H9 (cell line): ENCODE data around the gene LRRFIP1. TPM values are rescaled to one million over a fixed set of nuclear protein-coding genes. Genes with fewer than 3 reads are reported as not detected.

Experiments
- DNase-seq: peaks from one replicate; pipeline ENCODE4 v3.0.0-alpha.2; 2017
- H2AFZ ChIP-seq: one replicate; pipeline ENCODE4 v1.6.1; 2013; ENCODE audit warnings: mild to moderate bottlenecking, low read length, control low read depth, moderate library complexity
- H2AK5ac ChIP-seq: 2 replicates; pipeline ENCODE4 v1.6.1; 2013; ENCODE audit warnings: low read length, control low read depth, mixed read lengths; ENCODE audit not compliant: insufficient read length
- H2BK120ac ChIP-seq: one replicate; pipeline ENCODE4 v1.6.1; 2013; ENCODE audit warnings: low read depth, mild to moderate bottlenecking, low read length, control low read depth, inconsistent platforms; ENCODE audit not compliant: poor library complexity, severe bottlenecking
- H2BK12ac ChIP-seq: 2 replicates; pipeline ENCODE4 v1.6.1; 2013; ENCODE audit warnings: low read length, control low read depth, mixed read lengths, low read depth; ENCODE audit not compliant: insufficient read length
- H2BK15ac ChIP-seq: 2 replicates; pipeline ENCODE4 v1.6.1; 2013; ENCODE audit warnings: low read depth, low read length, control low read depth
- H2BK20ac ChIP-seq: one replicate; pipeline ENCODE4 v1.6.1; 2013; ENCODE audit warnings: low read depth, mild to moderate bottlenecking, low read length, control low read depth, inconsistent platforms; ENCODE audit not compliant: poor library complexity, severe bottlenecking
- H2BK5ac ChIP-seq: 2 replicates; pipeline ENCODE4 v1.6.1; 2013; ENCODE audit warnings: low read length, control low read depth, mixed read lengths; ENCODE audit not compliant: insufficient read length
- H3K14ac ChIP-seq: 2 replicates; pipeline ENCODE4 v1.6.1; 2013; ENCODE audit warnings: low read length, control low read depth; ENCODE audit not compliant: insufficient read depth
- H3K18ac ChIP-seq: 2 replicates; pipeline ENCODE4 v1.6.1; 2013; ENCODE audit warnings: low read depth, mild to moderate bottlenecking, mixed read lengths, low read length, control low read depth; ENCODE audit not compliant: insufficient read length
- H3K23ac ChIP-seq: 2 replicates; pipeline ENCODE4 v1.6.1; 2013; ENCODE audit warnings: low read length, control low read depth, mixed read lengths, low read depth; ENCODE audit not compliant: insufficient read length
- H3K23me2 ChIP-seq: 2 replicates; pipeline ENCODE4 v1.6.1; 2013; ENCODE audit warnings: low read depth, mild to moderate bottlenecking, mixed read lengths, low read length, control low read depth; ENCODE audit not compliant: insufficient read length, poor library complexity, severe bottlenecking
- H3K27ac ChIP-seq: 2 replicates; pipeline ENCODE4 v1.5.1; 2013; ENCODE audit warnings: low read length, control low read depth, mixed read lengths, low read depth; ENCODE audit not compliant: insufficient read length
- H3K27me3 ChIP-seq: 2 replicates; pipeline ENCODE4 v1.6.1; 2013; ENCODE audit warnings: low read length, control low read depth, inconsistent platforms; ENCODE audit not compliant: insufficient read depth
- H3K4ac ChIP-seq: 2 replicates; pipeline ENCODE4 v1.6.1; 2013; ENCODE audit warnings: low read depth, mild to moderate bottlenecking, control low read depth, inconsistent platforms, low read length, moderate library complexity
- H3K4me1 ChIP-seq: 2 replicates; pipeline ENCODE4 v1.6.1; 2013; ENCODE audit warnings: low read length, control low read depth, inconsistent platforms; ENCODE audit not compliant: insufficient read depth
- H3K4me2 ChIP-seq: 2 replicates; pipeline ENCODE4 v1.6.1; 2013; ENCODE audit warnings: low read length, control low read depth, mixed read lengths; ENCODE audit not compliant: insufficient read length, insufficient read depth
- H3K56ac ChIP-seq: 2 replicates; pipeline ENCODE4 v1.6.1; 2013; ENCODE audit warnings: low read depth, mild to moderate bottlenecking, mixed read lengths, low read length, control low read depth; ENCODE audit not compliant: insufficient read length
- H3K79me1 ChIP-seq: 2 replicates; pipeline ENCODE4 v1.6.1; 2013; ENCODE audit warnings: low read depth, mild to moderate bottlenecking, moderate library complexity, low read length, control low read depth, inconsistent platforms; ENCODE audit not compliant: insufficient read depth, poor library complexity, severe bottlenecking
- H3K79me2 ChIP-seq: 2 replicates; pipeline ENCODE4 v1.6.1; 2013; ENCODE audit warnings: low read length, control low read depth, inconsistent platforms; ENCODE audit not compliant: insufficient read depth
- H3K9ac ChIP-seq: 2 replicates; pipeline ENCODE4 v1.6.1; 2013; ENCODE audit warnings: low read length, control low read depth, mixed read lengths; ENCODE audit not compliant: insufficient read length; ENCODE audit errors: extremely low read depth
- H3K9me3 ChIP-seq: one replicate; pipeline ENCODE4 v1.6.1; 2013; ENCODE audit warnings: low read depth, low read length, inconsistent platforms; ENCODE audit not compliant: control insufficient read depth
- H3T11ph ChIP-seq: one replicate; pipeline ENCODE4 v1.6.1; 2013; ENCODE audit warnings: mild to moderate bottlenecking, low read length, control low read depth, inconsistent platforms
- H4K20me1 ChIP-seq: one replicate; pipeline ENCODE4 v1.6.1; 2013; ENCODE audit not compliant: control insufficient read depth, insufficient read length, insufficient read depth
- H4K5ac ChIP-seq: 2 replicates; pipeline ENCODE4 v1.6.1; 2013; ENCODE audit warnings: low read depth, mild to moderate bottlenecking, mixed read lengths, low read length, control low read depth; ENCODE audit not compliant: insufficient read length
- H4K8ac ChIP-seq: replicated peaks from 2 replicates; pipeline ENCODE4 v1.6.1; 2013; ENCODE audit warnings: low read length, control low read depth, mixed read lengths, low read depth; ENCODE audit not compliant: insufficient read length
- H4K91ac ChIP-seq: 2 replicates; pipeline ENCODE4 v1.6.1; 2013; ENCODE audit warnings: low read depth, mild to moderate bottlenecking, moderate library complexity, mixed read lengths, low read length, control low read depth; ENCODE audit not compliant: insufficient read length
- H3K27ac Mint-ChIP-seq, 3 experiments: 2 replicates in 2 of 3; 3 replicates in 1 of 3; pipeline ENCODE4 v1.8.0; 2020 to 2021; ENCODE audit warnings: mixed read lengths in 3 of 3, mild to moderate bottlenecking in 1 of 3, moderate library complexity in 1 of 3
- H3K27me3 Mint-ChIP-seq: 2 replicates; pipeline ENCODE4 v1.8.0; 2021; ENCODE audit warnings: low read depth, mild to moderate bottlenecking, moderate library complexity, mixed read lengths
- H3K36me3 Mint-ChIP-seq, 3 experiments: 2 replicates in 2 of 3; 3 replicates in 1 of 3; pipeline ENCODE4 v1.8.0; 2020 to 2021; ENCODE audit warnings: low read depth in 3 of 3, mixed read lengths in 3 of 3; ENCODE audit not compliant: insufficient read depth in 1 of 3
- H3K4me1 Mint-ChIP-seq, 2 experiments: 2 replicates each; pipeline ENCODE4 v1.8.0; 2020; ENCODE audit warnings: mixed read lengths in 2 of 2
- H3K4me3 Mint-ChIP-seq, 2 experiments: 2 replicates in 1 of 2; 3 replicates in 1 of 2; pipeline ENCODE4 v1.8.0; 2020 to 2021; ENCODE audit warnings: mild to moderate bottlenecking in 2 of 2, mixed read lengths in 2 of 2, moderate library complexity in 1 of 2
- H3K9me3 Mint-ChIP-seq, 2 experiments: 2 replicates in 1 of 2; 3 replicates in 1 of 2; pipeline ENCODE4 v1.8.0; 2020; ENCODE audit warnings: mild to moderate bottlenecking in 2 of 2, mixed read lengths in 2 of 2, moderate library complexity in 1 of 2
- WGBS: extraction: QIAGEN DNeasy Blood & Tissue Kit; methylation state at CpG from one replicate; pipeline ENCODE4 v1.1.7; 2013; ENCODE audit warnings: missing lambda C conversion rate, low lambda C conversion rate, mixed read lengths; ENCODE audit not compliant: insufficient read length; ENCODE audit errors: extremely low coverage; 5-methylcytosine and 5-hydroxymethylcytosine counted together
- total RNA-seq: library from RNA; stranded (reverse); gene quantifications from 2 replicates; pipeline ENCODE4 v1.2.1, GENCODE V29; 2021
- TF ChIP-seq, protein P1 (sequence below): fragments of 200-600 bp; sonication (generic); conservative IDR thresholded peaks from 3 replicates; pipeline ENCODE4 v1.8.0; 2021; ENCODE audit warnings: antibody characterized with exemption, mild to moderate bottlenecking

Gene LRRFIP1
- total RNA-seq, 1 experiment from 2014 or later: 38.5 TPM

DNA sequence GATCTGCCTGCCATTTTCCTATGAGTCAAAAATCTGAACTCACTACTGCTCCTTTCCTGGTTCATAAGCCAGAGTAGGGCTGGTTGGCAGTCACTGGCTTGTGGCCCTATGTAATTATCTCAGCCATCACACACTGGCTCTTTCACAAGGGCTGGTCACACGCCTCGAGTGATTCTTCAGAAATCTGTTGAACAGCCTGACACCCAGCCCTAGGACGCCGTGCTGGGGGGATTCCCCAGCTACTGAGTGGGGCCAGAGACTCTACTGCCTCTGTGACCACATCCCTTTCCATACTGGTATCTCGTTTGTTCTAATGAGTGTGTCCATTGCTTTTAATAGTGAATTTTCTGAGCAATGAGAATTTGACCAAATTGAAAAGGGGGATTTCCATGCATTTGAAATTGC lies 125.4 kb downstream of the LRRFIP1 start:
- Histone ChIP-seq H3K27ac (no peak overlapping the region), H3T11ph (no peak overlapping the region), H4K5ac (no peak overlapping the region), H2BK15ac (no peak overlapping the region), H3K23ac (no peak overlapping the region), H3K14ac (no peak overlapping the region), H2AFZ (no peak overlapping the region), H4K8ac (no peak overlapping the region), H4K91ac (no peak overlapping the region), H2BK20ac (no peak overlapping the region), H3K9me3 (no peaks in the 10 kb centered on the region), H3K4ac (no peak overlapping the region), H2AK5ac (no peak overlapping the region), H3K27me3 (no peaks in the 10 kb centered on the region), H3K4me1 (no peaks in the 10 kb centered on the region), H2BK5ac (no peak overlapping the region), H3K9ac (no peak overlapping the region), H2BK120ac (no peak overlapping the region), H3K79me2 (no peaks in the 10 kb centered on the region), H2BK12ac (no peak overlapping the region), H3K79me1 (no peaks in the 10 kb centered on the region), H4K20me1 (no peaks in the 10 kb centered on the region), H3K23me2 (no peaks in the 10 kb centered on the region), H3K18ac (no peak overlapping the region), H3K56ac (no peak overlapping the region), H3K4me2 (no peak overlapping the region)
- Mint-ChIP-seq H3K4me3 (no peak overlapping the region), H3K4me1 (no peaks in the 10 kb centered on the region; a peak in 1 of 4 replicates), H3K36me3 (peaks cover 32 to 67% (median 65%) of the 10 kb centered on the region in 3 experiments; a peak in 6 of 7 replicates), H3K27me3 (no peaks in the 10 kb centered on the region), H3K27ac (no peak overlapping the region), H3K9me3 (no peaks in the 10 kb centered on the region)
- WGBS: no CpG with 5 or more reads among the region's 5 CpGs
- TF ChIP-seq, protein P1, sequence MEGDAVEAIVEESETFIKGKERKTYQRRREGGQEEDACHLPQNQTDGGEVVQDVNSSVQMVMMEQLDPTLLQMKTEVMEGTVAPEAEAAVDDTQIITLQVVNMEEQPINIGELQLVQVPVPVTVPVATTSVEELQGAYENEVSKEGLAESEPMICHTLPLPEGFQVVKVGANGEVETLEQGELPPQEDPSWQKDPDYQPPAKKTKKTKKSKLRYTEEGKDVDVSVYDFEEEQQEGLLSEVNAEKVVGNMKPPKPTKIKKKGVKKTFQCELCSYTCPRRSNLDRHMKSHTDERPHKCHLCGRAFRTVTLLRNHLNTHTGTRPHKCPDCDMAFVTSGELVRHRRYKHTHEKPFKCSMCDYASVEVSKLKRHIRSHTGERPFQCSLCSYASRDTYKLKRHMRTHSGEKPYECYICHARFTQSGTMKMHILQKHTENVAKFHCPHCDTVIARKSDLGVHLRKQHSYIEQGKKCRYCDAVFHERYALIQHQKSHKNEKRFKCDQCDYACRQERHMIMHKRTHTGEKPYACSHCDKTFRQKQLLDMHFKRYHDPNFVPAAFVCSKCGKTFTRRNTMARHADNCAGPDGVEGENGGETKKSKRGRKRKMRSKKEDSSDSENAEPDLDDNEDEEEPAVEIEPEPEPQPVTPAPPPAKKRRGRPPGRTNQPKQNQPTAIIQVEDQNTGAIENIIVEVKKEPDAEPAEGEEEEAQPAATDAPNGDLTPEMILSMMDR: no peak
- no peak for DNase-seq
